HG02840 (cell line): ENCODE results near the gene DNAJC21.

Experiments used
- ATAC-seq: cut with Tn5 transposase; IDR thresholded peaks from one replicate; pipeline ENCODE4 v1.9.1; 2021; ENCODE audit warnings: mild to moderate bottlenecking, moderate library complexity, moderate number of reproducible peaks; ENCODE audit not compliant: unreplicated experiment, low FRiP score

Gene DNAJC21

GRCh38 chr5:34929134-34929719 lies at the start of gene DNAJC21:
DNAJC21 (plus strand) TSS chr5:34929559; CDS start chr5:34929820, 261 bp downstream.
- ATAC-seq = peak; percentile 91

- ATAC-seq = no peak
These were observed 48.1 kb upstream of the DNAJC21 start for GRCh38 chr5:34881246-34881645.

DNA sequence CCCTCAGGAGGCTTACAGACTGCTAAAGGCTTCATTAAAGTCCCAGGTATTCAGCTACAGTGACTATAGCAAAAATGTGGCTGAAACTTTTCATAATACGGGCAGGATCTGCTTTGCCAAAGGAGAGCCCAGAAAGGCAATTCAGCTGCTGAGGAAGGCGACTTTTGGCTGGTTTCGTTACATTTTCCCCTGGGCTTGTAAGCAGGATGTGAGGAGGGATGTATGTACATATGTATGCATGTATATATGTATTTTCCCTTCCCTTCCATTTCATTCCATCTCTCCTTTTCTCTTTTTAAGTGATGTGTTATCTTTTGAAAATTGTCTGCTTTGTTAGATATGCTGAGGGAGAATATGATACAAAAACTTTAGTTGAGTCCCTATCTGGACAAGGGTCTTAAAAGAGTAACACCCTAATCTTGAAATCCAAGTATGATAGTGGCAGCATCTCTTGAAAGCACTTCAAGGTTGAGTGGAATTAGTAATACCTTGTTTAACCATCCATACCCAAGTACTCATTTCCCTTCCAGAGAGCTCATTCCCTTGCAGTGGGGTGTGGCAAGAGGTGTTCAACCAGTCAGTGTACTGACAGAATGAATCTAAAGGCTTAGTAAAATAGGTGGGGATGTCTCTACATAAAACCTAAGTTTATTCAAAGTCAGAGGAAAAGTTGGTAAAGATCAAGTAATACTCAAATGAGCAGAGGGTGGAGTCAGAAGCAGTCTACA lies 42.8 kb upstream of the DNAJC21 start:
- no peak for ATAC-seq

DNA sequence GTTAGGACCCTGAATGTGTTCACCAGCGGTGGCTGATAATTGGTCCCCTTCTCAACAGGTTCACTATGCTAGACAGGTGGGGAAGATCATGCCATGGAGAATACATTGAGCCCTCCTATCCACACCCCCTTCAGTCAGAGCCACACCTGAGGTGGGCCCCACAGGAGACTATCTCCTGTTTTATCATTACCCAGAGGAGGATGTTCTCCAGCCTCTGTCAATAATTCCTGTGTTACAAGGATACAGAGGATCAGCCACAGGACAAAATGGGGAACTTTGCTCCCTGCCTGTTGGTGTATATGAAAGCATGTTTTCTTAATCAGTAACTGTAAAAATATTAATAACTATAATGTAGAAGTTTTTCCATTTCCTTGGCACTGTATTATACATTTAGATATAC lies 40.0 kb upstream of the DNAJC21 start:
- no peak for ATAC-seq

DNA sequence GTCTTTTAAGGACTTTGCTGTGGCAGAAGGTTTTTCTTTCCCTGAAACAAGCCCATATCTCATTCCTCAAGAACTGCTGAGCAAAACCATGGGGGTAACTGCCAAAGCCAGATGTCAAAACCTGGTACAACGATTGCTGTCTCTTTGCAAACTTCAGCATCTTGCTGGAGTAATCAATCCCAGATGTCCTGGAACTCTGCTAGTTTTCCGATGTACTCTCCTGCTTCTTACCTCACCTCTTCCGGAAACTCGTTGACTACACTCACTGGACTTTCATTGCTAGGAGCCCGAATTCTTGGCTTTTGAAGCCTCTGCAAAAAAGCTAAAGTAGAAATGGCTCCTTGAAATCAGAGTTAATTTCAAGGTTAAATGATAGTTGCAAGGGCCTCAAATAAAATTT lies 37.4 kb upstream of the DNAJC21 start:
- no peak for ATAC-seq

DNA sequence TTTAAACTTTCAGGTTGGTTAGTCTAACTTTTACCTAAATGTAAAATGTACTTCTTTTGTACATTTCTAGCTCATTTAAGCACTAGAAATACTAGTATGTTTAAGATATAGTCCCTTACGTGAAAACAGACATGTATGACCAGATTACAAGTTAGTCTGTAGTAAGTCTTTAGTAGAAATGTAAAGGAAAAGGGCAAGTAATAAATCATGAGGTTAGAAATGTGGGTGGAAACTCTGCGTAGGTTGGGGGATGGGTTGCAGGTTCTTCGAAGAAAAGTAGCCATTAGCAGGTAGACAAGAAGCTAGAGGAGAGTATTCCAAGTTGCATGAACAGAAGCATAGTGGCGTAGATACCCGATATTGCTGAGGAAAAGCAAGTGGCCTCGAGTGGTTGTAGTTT lies 36.9 kb upstream of the DNAJC21 start:
- no peak for ATAC-seq

- no peak for ATAC-seq
These were observed 34.6 kb upstream of the DNAJC21 start for GRCh38 chr5:34894716-34895115.

DNA sequence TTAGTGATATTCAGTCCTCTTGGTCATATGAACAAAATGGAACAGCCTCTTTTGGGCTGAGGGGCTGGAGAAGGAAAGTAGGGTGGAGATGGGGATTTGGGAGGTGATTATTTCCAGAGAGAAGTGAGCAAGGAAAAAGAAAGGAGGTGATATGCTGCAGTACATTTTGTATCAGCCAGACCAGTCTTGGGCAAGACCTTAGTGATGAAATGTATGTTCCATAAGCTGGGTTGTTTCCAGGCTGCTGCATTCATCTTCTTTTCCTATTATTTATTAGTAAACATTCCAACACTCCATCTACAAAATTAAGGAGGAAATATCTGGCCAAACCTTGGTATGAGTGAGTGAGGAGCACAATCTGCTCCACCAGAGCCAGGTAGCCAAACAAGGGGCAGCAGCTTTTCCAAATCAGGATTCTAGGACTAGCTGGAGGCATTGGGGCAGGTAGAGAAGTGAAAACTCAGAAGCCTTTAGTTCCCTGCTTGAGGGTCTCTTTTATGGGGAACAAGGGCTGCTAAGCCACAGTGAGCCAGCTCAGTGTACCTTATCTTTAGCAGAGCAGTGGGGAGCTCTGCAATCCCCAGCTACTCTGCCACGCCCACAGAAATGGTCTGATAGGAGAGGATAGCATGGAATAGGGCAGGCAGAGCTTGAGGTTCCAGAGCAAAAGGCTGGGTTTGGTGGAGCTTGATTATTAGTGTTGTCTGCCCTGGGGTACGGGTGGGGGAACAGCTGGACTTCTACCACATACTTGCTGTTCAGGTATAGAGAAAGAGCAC lies 33.5 kb upstream of the DNAJC21 start:
- no peak for ATAC-seq

DNA sequence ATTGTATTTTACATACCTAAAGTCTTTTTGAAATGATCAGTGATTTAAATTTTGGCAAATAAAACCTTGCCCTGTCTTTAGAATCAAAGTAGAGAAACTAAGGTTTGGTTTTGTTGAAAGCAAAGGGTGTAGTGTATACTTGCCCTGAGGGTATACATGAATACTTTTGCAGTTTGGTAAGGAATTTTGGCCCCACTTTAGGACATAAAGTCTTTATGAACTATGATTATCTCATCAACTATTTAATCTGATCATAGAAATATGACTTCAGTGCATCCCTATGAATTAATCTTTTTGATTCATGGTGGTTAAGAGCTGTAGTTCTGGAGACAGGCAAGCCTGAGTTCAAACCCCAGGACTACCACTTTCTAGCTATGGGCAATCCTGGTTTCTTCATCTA lies 31.7 kb upstream of the DNAJC21 start:
- no peak for ATAC-seq

- peak; percentile 77 for ATAC-seq
These were observed 31.0 kb upstream of the DNAJC21 start for GRCh38 chr5:34898258-34898895.

DNA sequence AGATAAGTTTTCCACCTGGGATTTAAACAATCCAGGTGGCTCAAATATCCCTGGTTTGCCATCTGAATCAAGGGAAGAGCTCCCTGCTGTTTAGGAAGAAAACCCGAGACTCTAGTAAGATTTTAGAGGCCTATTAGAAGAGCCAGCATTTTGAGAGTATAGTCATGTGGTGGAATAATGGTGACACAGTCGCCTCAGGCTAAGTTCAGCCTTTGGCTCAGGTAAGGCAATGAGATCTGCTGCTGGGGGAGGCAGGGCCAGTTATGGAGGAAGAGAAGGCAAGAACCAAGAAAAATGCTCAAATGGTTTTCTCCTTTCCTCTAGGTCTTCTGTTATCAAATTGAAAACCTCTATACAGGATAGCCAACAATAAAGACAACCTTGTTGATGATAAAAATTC lies 30.3 kb upstream of the DNAJC21 start:
- ATAC-seq = no peak

- ATAC-seq = no peak
These were observed 28.7 kb upstream of the DNAJC21 start for GRCh38 chr5:34900652-34901051.

GRCh38 chr5:34903260-34903659 lies 26.1 kb upstream of the DNAJC21 start:
- ATAC-seq = no peak

- no peak for ATAC-seq
These were observed 23.8 kb upstream of the DNAJC21 start for GRCh38 chr5:34905564-34905963.

DNA sequence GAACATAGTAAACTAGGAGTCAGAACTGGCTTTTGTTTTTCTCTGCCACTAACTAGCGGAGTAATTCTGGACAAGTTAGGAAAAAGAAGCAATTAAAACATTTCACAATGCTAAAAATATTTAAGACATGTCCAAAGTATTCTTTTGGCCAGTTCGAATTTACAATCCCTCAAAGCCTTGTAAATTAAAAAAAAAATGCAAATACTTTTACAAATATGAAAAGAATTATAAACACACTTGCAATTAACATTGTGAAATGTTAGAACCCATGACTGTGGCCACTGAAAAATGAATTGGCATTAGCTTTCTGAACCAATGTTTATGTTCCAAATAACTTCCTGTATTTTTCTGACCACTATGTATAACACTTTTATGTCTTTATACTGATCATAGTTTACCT lies 16.3 kb upstream of the DNAJC21 start:
- no peak for ATAC-seq

- ATAC-seq = peak; percentile 17
These were observed 14.7 kb upstream of the DNAJC21 start for GRCh38 chr5:34914671-34915138.

GRCh38 chr5:34915139-34915855 lies 14.1 kb upstream of the DNAJC21 start, which contains the start of the genes BRIX1 and RAD1:
BRIX1 (plus strand) TSS chr5:34915711; CDS start chr5:34915739, 28 bp downstream.
RAD1 (minus strand) TSS chr5:34915504; CDS start chr5:34914892, 612 bp downstream.
- peak; percentile 99 for ATAC-seq

- ATAC-seq = peak; percentile 11
These were observed 13.5 kb upstream of the DNAJC21 start for GRCh38 chr5:34915856-34916192.

- ATAC-seq = no peak
These were observed 12.8 kb upstream of the DNAJC21 start for GRCh38 chr5:34916518-34916917.

DNA sequence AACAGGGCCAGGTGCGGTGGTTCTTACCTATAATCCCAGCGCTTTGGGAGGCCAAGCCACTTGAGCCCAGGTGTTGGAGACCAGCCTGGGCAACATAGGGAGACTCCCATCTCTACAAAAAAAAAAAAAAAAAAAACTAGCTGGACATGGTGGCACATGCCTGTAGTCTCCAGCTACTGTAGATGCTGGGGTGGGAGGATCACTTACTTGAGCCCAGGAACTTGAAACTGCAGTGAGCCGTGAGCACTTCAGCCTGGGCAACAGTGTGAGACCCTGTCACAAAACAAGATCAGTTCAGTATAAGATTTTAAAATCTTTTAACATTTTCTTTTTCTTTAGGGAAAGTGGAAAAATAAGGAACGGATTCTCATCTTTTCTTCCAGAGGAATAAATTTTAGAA lies 11.3 kb upstream of the DNAJC21 start:
- no peak for ATAC-seq
